GM15510 (cell line): ENCODE data around the gene CYP4F2.

Experiments
- POLR2A ChIP-seq: IDR thresholded peaks from 3 replicates; pipeline ENCODE4 v1.6.1; 2011; ENCODE audit warnings: borderline replicate concordance; ENCODE audit not compliant: insufficient read length; ENCODE audit errors: extremely low read depth

The CYP4F2 gene

GRCh38 chr19:15897738-15898276, at the start of gene CYP4F2:
CYP4F2 (minus strand) TSS chr19:15898074; CDS start chr19:15897611, 463 bp downstream.
- TF ChIP-seq POLR2A = no peak

GRCh38 chr19:15945301-15945700, 47.4 kb upstream of the CYP4F2 start:
- no peak for TF ChIP-seq POLR2A

GRCh38 chr19:15944401-15944800, 46.5 kb upstream of the CYP4F2 start:
- no peak for TF ChIP-seq POLR2A

- no peak for TF ChIP-seq POLR2A
Measured at GRCh38 chr19:15937771-15938170, 39.9 kb upstream of the CYP4F2 start.

- no peak for TF ChIP-seq POLR2A
Measured at GRCh38 chr19:15936950-15937349, 39.1 kb upstream of the CYP4F2 start.

- TF ChIP-seq POLR2A = no peak
Measured at GRCh38 chr19:15936173-15936572, 38.3 kb upstream of the CYP4F2 start.

GRCh38 chr19:15935167-15935702, 37.4 kb upstream of the CYP4F2 start:
- TF ChIP-seq POLR2A = no peak

- no peak for TF ChIP-seq POLR2A
Measured at GRCh38 chr19:15934332-15935078, 36.6 kb upstream of the CYP4F2 start, which contains the start of gene CYP4F11. CYP4F11 (minus strand) TSS chr19:15934529; CDS start chr19:15934408, 121 bp downstream.

GRCh38 chr19:15928321-15928720, 30.4 kb upstream of the CYP4F2 start:
- TF ChIP-seq POLR2A = no peak

GRCh38 chr19:15926484-15926883, 28.6 kb upstream of the CYP4F2 start:
- TF ChIP-seq POLR2A = no peak

- TF ChIP-seq POLR2A = no peak
Measured at GRCh38 chr19:15923702-15924101, 25.8 kb upstream of the CYP4F2 start.

- TF ChIP-seq POLR2A = no peak
Measured at GRCh38 chr19:15922021-15922420, 24.1 kb upstream of the CYP4F2 start.

- TF ChIP-seq POLR2A = no peak
Measured at GRCh38 chr19:15919243-15919642, 21.4 kb upstream of the CYP4F2 start.

- no peak for TF ChIP-seq POLR2A
Measured at GRCh38 chr19:15915109-15915508, 17.2 kb upstream of the CYP4F2 start.

- no peak for TF ChIP-seq POLR2A
Measured at GRCh38 chr19:15913830-15914229, 16.0 kb upstream of the CYP4F2 start.

GRCh38 chr19:15913384-15913783, 15.5 kb upstream of the CYP4F2 start:
- no peak for TF ChIP-seq POLR2A

- no peak for TF ChIP-seq POLR2A
Measured at GRCh38 chr19:15911599-15912235, 13.8 kb upstream of the CYP4F2 start.

- no peak for TF ChIP-seq POLR2A
Measured at GRCh38 chr19:15905026-15905425, 7.2 kb upstream of the CYP4F2 start.
